Measurements from ENCODE around the gene FSTL4. TPM values are rescaled to one million over a fixed set of nuclear protein-coding genes. Genes with fewer than 3 reads are reported as not detected.
A peak's percentile ranks its signal among the peaks of the same experiment; 100 is the strongest.

The FSTL4 gene
- total RNA-seq, 1 donor from 2014 or later = 14.3 TPM

DNA sequence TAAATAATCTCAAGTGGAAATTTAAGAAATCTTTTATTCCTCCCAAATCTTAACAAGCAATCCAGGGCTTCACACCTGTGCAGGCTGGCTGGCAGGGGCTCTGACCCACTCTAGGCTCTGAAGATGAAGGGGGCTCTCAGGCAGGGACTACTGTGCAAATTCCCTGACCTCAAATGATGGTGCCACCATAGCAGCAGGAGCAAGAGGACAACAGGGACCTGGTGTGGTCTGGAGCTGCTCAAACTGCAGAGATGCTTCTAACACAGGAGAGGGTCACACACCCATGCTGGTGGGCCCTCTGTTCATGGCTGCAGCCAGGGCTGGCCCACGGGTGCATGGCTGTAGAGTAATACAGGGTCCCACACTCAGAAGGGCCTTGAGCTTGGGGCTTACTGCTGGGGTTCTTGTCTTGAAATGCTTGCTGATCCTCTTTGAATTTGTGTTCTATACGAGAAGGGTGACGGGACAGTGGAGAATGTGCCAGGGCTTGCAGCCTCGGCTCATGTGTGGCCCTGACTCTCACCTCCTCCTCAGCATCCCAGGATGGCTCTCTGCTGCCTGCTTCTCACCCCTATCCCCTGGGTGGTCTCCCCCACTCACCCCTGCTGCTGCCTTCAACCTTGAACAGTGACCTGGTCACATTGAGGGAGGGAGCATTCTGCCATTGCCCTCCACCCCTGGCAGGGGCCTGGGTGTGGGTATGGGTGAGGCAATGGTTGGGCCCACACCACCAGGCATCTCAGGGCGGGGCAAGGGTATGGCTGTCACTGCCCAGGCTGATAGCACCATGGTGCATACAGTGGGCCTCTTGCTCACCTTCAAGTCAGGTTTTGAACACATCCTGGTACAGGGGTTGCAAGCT is 191.7 kb downstream of the FSTL4 start:
- Mint-ChIP-seq H3K4me1 (peaks cover 29% of the 10 kb centered on the region), H3K27ac (no peak overlapping the region), H3K9me3 (peaks cover 15% of the 10 kb centered on the region), H3K27me3 (ENCODE audit: low read depth) (peaks cover 8% of the 10 kb centered on the region), H3K36me3 (no peaks in the 10 kb centered on the region), H3K4me3 (no peak overlapping the region)
- TF ChIP-seq, protein P1, sequence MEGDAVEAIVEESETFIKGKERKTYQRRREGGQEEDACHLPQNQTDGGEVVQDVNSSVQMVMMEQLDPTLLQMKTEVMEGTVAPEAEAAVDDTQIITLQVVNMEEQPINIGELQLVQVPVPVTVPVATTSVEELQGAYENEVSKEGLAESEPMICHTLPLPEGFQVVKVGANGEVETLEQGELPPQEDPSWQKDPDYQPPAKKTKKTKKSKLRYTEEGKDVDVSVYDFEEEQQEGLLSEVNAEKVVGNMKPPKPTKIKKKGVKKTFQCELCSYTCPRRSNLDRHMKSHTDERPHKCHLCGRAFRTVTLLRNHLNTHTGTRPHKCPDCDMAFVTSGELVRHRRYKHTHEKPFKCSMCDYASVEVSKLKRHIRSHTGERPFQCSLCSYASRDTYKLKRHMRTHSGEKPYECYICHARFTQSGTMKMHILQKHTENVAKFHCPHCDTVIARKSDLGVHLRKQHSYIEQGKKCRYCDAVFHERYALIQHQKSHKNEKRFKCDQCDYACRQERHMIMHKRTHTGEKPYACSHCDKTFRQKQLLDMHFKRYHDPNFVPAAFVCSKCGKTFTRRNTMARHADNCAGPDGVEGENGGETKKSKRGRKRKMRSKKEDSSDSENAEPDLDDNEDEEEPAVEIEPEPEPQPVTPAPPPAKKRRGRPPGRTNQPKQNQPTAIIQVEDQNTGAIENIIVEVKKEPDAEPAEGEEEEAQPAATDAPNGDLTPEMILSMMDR (IDR thresholded peaks at IDR 0.05; ENCODE audit: unreplicated experiment) = no peak
- DNase-seq (ENCODE audit: low spot score in 2 of 2, unreplicated experiment in 2 of 2) = no peak

DNA sequence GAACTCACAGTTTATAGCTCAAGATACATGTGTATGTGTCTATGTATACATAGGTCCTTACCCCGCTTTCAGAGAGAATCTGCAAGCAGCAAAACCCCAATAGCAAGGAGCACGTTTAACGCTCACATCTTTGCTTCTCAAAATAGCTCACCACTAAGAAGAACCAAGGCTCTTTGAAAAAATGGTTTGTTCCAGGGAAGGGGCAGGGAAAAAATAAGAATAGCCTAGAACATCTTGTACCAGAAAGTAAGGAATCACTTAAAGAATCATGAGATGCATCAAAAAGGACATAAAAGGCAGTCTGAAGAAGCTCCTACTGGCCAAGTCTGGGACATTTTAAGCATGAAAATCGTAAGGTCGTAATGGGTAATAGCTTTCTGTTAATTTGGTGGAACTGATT is 196.4 kb downstream of the FSTL4 start:
- Mint-ChIP-seq H3K9me3 (peaks cover 15% of the 10 kb centered on the region), H3K27ac (no peak overlapping the region), H3K4me1 (no peaks in the 10 kb centered on the region), H3K27me3 (ENCODE audit: low read depth) (peaks cover 30% of the 10 kb centered on the region), H3K4me3 (no peak overlapping the region), H3K36me3 (no peaks in the 10 kb centered on the region)
- TF ChIP-seq, protein P1 (IDR thresholded peaks at IDR 0.05; ENCODE audit: unreplicated experiment) = no peak
- DNase-seq (ENCODE audit: low spot score in 2 of 2, unreplicated experiment in 2 of 2) = no peak

DNA sequence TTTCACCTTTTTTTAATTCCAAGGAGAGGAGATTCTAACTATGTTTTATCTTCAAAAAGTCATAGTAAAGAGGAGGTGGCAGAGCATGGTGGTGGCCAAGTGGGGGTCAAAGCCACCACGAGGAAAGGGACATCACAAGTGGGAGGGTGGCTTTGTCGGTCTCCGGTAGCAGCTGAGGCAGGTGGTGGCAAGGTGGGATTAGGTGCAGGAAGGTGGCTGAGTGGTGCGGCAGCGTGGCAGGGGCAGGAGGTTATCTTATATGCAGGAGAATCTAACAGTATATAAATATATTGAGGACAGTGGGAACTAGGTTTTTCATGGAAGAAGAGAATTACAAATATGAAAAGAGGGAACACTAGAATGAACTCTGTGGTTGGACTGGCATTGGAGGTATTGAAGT is 196.8 kb downstream of the FSTL4 start:
- Mint-ChIP-seq H3K9me3 (peaks cover 15% of the 10 kb centered on the region), H3K4me3 (no peak overlapping the region), H3K4me1 (no peaks in the 10 kb centered on the region), H3K27me3 (ENCODE audit: low read depth) (peaks cover 30% of the 10 kb centered on the region), H3K36me3 (no peaks in the 10 kb centered on the region), H3K27ac (no peak overlapping the region)
- TF ChIP-seq, protein P1 (IDR thresholded peaks at IDR 0.05; ENCODE audit: unreplicated experiment) = no peak
- DNase-seq (ENCODE audit: low spot score in 2 of 2, unreplicated experiment in 2 of 2) = no peak

DNA sequence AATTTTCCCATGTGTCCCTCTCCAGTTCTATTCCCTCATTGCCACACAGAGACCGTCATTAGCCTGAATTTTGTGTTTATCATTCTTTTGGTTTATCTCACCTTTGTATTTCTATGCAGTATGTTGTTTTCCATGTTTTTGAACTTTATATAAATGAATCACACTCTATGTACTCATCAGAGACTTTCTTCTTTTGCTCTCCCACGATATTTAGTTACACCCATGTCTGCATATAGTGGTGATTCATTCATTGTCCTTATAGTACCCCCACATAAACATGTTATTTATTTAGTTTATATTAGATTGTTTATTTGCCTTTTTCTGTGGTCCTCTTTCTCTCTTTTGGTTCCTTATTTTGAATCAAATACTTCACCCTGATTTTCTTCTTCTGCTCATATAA is 199.7 kb downstream of the FSTL4 start:
- H3K4me1 Mint-ChIP-seq = peaks cover 6% of the 10 kb centered on the region
- DNase-seq (ENCODE audit: low spot score in 2 of 2, unreplicated experiment in 2 of 2) = no peak
- H3K27me3 Mint-ChIP-seq (ENCODE audit: low read depth) = peaks cover 30% of the 10 kb centered on the region
- H3K9me3 Mint-ChIP-seq = peaks cover 9% of the 10 kb centered on the region
- no peak overlapping the region for H3K27ac Mint-ChIP-seq
- H3K36me3 Mint-ChIP-seq = no peaks in the 10 kb centered on the region
- TF ChIP-seq, protein P1 (IDR thresholded peaks at IDR 0.05; ENCODE audit: unreplicated experiment) = no peak
- H3K4me3 Mint-ChIP-seq = no peak overlapping the region

DNA sequence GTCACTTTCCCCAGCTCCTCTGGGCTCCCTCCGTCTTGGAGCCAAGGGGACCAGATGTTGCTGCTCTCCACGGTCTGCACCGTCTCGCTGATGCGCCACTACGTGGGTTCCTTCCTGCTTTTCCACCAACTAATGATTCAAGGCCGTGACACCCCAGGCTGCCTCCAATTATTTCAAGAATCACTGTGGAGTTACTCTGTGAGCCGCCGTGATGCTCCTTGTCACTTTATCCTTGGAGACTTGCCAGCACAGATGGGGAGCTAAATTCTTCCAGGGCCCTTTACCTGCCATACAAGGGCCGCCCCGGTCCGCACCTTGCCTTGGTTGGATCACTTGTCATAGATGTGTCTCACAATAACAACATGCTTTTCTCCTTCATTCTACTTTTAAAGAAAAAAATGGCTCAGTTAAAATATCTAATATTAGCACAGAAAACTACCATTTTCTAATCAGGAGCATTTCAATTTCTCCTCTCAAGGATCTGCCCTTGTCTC is 202.0 kb downstream of the FSTL4 start:
- Mint-ChIP-seq H3K27me3 (ENCODE audit: low read depth) (peaks cover 20% of the 10 kb centered on the region), H3K4me1 (peaks cover 6% of the 10 kb centered on the region), H3K4me3 (no peak overlapping the region), H3K36me3 (no peaks in the 10 kb centered on the region), H3K27ac (no peak overlapping the region), H3K9me3 (no peaks in the 10 kb centered on the region)
- DNase-seq (ENCODE audit: low spot score in 2 of 2, unreplicated experiment in 2 of 2) = peak in 1 of 2 experiments; percentile 34
- TF ChIP-seq, protein P1 (IDR thresholded peaks at IDR 0.05; ENCODE audit: unreplicated experiment) = no peak
